ENCODE results near the gene NEGR1. TPM values are rescaled to one million over a fixed set of nuclear protein-coding genes. Genes with fewer than 3 reads are reported as not detected.

Gene NEGR1
- total and polyA plus RNA-seq, 4 donors, result 0.86 to 7.3 (median 2.5) TPM

GRCh38 chr1:71921935-71922559 is 360.3 kb downstream of the NEGR1 start:
- Histone ChIP-seq H3K9ac (ENCODE audit: insufficient read depth in 1 of 2, low read length in 2 of 2) (no peak overlapping the region), H3K4me3 (no peak overlapping the region), H3K4me1 (ENCODE audit: control insufficient read depth in 5 of 5, insufficient read depth in 5 of 5, low read length in 5 of 5) (peaks cover 0 to 2% (median 0%) of the 10 kb centered on the region in 5 donors), H3K9me3 (ENCODE audit: control insufficient read depth in 4 of 4, insufficient read depth in 3 of 4, low read length in 3 of 4) (no peaks in the 10 kb centered on the region), H3K36me3 (ENCODE audit: control insufficient read depth in 4 of 4, insufficient read depth in 4 of 4, low read length in 4 of 4) (no peaks in the 10 kb centered on the region), H3K27ac (ENCODE audit: low read depth in 1 of 2, low read length in 1 of 2) (no peak overlapping the region), H3K27me3 (ENCODE audit: control insufficient read depth in 3 of 3, insufficient read depth in 3 of 3, low read length in 2 of 3) (no peaks in the 10 kb centered on the region)
- DNase-seq (no peak), ATAC-seq (ENCODE audit: insufficient read depth, low FRiP score) (no peak)
- WGBS, 2 donors, result 80 to 90% methylated on average over 5 of the region's 5 CpGs
- no peak for TF ChIP-seq CTCF (IDR thresholded peaks at IDR 0.05; ENCODE audit: control extremely low read depth, extremely low read depth)

GRCh38 chr1:71921204-71921603 is 361.1 kb downstream of the NEGR1 start:
- Histone ChIP-seq H3K9me3 (ENCODE audit: control insufficient read depth in 4 of 4, insufficient read depth in 3 of 4, low read length in 3 of 4) (no peaks in the 10 kb centered on the region), H3K9ac (ENCODE audit: insufficient read depth in 1 of 2, low read length in 2 of 2) (no peak overlapping the region), H3K4me1 (ENCODE audit: control insufficient read depth in 5 of 5, insufficient read depth in 5 of 5, low read length in 5 of 5) (peaks cover 0 to 2% (median 0%) of the 10 kb centered on the region in 5 donors), H3K27me3 (ENCODE audit: control insufficient read depth in 3 of 3, insufficient read depth in 3 of 3, low read length in 2 of 3) (no peaks in the 10 kb centered on the region), H3K27ac (ENCODE audit: low read depth in 1 of 2, low read length in 1 of 2) (no peak overlapping the region), H3K36me3 (ENCODE audit: control insufficient read depth in 4 of 4, insufficient read depth in 4 of 4, low read length in 4 of 4) (no peaks in the 10 kb centered on the region), H3K4me3 (no peak overlapping the region)
- ATAC-seq (ENCODE audit: insufficient read depth, low FRiP score), result no peak
- 82 to 88% methylated on average over 1 of the region's 1 CpG for WGBS, 2 donors
- no peak for DNase-seq
- TF ChIP-seq CTCF (IDR thresholded peaks at IDR 0.05; ENCODE audit: control extremely low read depth, extremely low read depth), result no peak

DNA sequence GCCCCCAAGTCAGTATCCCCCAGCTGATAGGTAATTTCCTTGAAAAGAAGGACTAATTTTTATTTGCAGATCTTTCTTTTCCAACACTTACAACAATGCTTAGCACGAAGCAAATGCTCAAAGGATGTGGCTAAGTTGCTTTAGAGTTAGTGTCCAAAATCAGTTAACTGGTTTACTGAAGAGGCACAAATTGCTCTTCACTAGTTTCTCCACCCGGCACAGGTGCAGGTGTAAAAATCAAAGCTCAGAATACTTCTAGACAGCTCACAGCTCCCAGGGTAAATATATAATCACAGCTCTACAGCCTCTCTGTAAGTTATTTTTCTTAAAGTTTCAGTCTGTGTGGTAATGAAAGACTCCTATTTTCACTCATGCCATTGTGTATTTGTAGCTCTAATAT is 361.8 kb downstream of the NEGR1 start:
- no peaks in the 10 kb centered on the region for H3K36me3 ChIP-seq (ENCODE audit: control insufficient read depth in 4 of 4, insufficient read depth in 4 of 4, low read length in 4 of 4)
- no peak for ATAC-seq (ENCODE audit: insufficient read depth, low FRiP score)
- no peak overlapping the region for H3K4me3 ChIP-seq
- no peak overlapping the region for H3K27ac ChIP-seq (ENCODE audit: low read depth in 1 of 2, low read length in 1 of 2)
- peaks cover 0 to 2% (median 0%) of the 10 kb centered on the region in 5 donors for H3K4me1 ChIP-seq (ENCODE audit: control insufficient read depth in 5 of 5, insufficient read depth in 5 of 5, low read length in 5 of 5)
- no peaks in the 10 kb centered on the region for H3K27me3 ChIP-seq (ENCODE audit: control insufficient read depth in 3 of 3, insufficient read depth in 3 of 3, low read length in 2 of 3)
- no peaks in the 10 kb centered on the region for H3K9me3 ChIP-seq (ENCODE audit: control insufficient read depth in 4 of 4, insufficient read depth in 3 of 4, low read length in 3 of 4)
- no peak overlapping the region for H3K9ac ChIP-seq (ENCODE audit: insufficient read depth in 1 of 2, low read length in 2 of 2)
- WGBS, 2 donors, result 58 to 85% methylated on average over 2 of the region's 2 CpGs
- DNase-seq, result no peak
- no peak for TF ChIP-seq CTCF (IDR thresholded peaks at IDR 0.05; ENCODE audit: control extremely low read depth, extremely low read depth)

Measured in lung (tissue), 12 donors.